Calu3 (cell line): Measurements from ENCODE around the gene MAP7D3. TPM values are rescaled to one million over a fixed set of nuclear protein-coding genes. Genes with fewer than 3 reads are reported as not detected.

Source experiments
- BruUV-seq: library from RNA; stranded (reverse); fragments of 400-500 nt; replicated peaks from 2 replicates; lab custom pipeline; 2021; lab: Mats Ljungman, UMichigan
- CTCF ChIA-PET: fragments of 300-600 bp; sonication (Branson Sonifier 250); formaldehyde crosslinking; loops from one replicate; lab custom pipeline; 2022; ENCODE audit warnings: antibody characterized with exemption; lab: Charles Lee
- DNase-seq: peaks from one replicate; pipeline ENCODE4 v3.0.0; 2022
- H3K27ac Mint-ChIP-seq: one replicate; pipeline ENCODE4 v1.8.0; 2022; ENCODE audit warnings: mixed read lengths; ENCODE audit not compliant: unreplicated experiment
- H3K27me3 Mint-ChIP-seq: one replicate; pipeline ENCODE4 v1.8.0; 2022; ENCODE audit warnings: mixed read lengths; ENCODE audit not compliant: unreplicated experiment
- H3K36me3 Mint-ChIP-seq: one replicate; pipeline ENCODE4 v1.8.0; 2022; ENCODE audit warnings: mild to moderate bottlenecking, moderate library complexity, mixed read lengths; ENCODE audit not compliant: insufficient read depth, unreplicated experiment
- H3K4me1 Mint-ChIP-seq: one replicate; pipeline ENCODE4 v1.8.0; 2022; ENCODE audit warnings: mild to moderate bottlenecking, low read depth, mixed read lengths; ENCODE audit not compliant: unreplicated experiment
- H3K4me3 Mint-ChIP-seq: one replicate; pipeline ENCODE4 v1.8.0; 2022; ENCODE audit warnings: mild to moderate bottlenecking, low read depth, moderate library complexity, mixed read lengths; ENCODE audit not compliant: unreplicated experiment
- H3K9me3 Mint-ChIP-seq: one replicate; pipeline ENCODE4 v1.8.0; 2022; ENCODE audit warnings: low read depth, mixed read lengths; ENCODE audit not compliant: unreplicated experiment
- intact Hi-C: fragments of 100-400 bp; cut with micrococcal nuclease; formaldehyde crosslinking; loops from one replicate; pipeline ENCODE4 v1.10.0; 2022; ENCODE audit not compliant: unreplicated experiment
- total RNA-seq: library from RNA; stranded (reverse); gene quantifications from 2 replicates; pipeline ENCODE4 v1.2.3, GENCODE V29; 2022
- TF ChIP-seq, protein P1 (sequence below): fragments of 200-600 bp; IDR thresholded peaks from one replicate; pipeline ENCODE4 v1.8.0; 2022; ENCODE audit warnings: antibody characterized with exemption; ENCODE audit not compliant: unreplicated experiment

The MAP7D3 gene
- total RNA-seq, 1 experiment from 2014 or later, result 8.0 TPM

DNA sequence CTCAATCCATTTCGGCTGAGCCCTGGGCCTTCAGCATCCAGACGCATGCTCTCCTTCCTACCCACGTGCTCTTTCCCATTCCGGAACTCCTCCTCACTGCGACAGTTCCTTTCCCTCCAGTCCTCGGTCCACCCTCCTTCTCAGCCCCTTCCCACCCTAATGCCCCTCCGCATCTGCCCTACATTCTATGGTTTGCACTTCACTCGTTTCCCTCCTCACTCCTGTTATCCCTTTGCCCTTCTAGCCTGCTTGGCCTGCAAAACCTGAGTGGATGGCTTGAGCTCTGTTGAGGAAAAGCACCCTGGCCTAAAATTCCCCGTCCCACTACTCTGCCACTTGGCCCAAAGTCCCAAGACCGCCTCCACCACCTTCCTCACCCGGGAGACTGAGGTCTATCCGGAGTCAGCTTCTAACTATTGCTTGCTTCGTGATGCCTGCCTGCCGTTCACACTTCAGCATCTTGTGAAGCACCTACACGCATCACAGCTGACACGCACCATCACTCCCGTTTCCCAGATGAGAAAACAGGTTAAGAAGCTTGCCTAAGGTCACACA is 38.6 kb downstream of the MAP7D3 start:
- DNase-seq, result no peak
- Mint-ChIP-seq H3K36me3 (no peaks in the 10 kb centered on the region), H3K27me3 (peaks cover 8% of the 10 kb centered on the region), H3K4me1 (peaks cover 23% of the 10 kb centered on the region), H3K27ac (no peak overlapping the region), H3K9me3 (no peaks in the 10 kb centered on the region), H3K4me3 (no peak overlapping the region)
- CTCF ChIA-PET, result no interaction called here
- BruUV-seq, result no TSS peak
- TF ChIP-seq, protein P1, sequence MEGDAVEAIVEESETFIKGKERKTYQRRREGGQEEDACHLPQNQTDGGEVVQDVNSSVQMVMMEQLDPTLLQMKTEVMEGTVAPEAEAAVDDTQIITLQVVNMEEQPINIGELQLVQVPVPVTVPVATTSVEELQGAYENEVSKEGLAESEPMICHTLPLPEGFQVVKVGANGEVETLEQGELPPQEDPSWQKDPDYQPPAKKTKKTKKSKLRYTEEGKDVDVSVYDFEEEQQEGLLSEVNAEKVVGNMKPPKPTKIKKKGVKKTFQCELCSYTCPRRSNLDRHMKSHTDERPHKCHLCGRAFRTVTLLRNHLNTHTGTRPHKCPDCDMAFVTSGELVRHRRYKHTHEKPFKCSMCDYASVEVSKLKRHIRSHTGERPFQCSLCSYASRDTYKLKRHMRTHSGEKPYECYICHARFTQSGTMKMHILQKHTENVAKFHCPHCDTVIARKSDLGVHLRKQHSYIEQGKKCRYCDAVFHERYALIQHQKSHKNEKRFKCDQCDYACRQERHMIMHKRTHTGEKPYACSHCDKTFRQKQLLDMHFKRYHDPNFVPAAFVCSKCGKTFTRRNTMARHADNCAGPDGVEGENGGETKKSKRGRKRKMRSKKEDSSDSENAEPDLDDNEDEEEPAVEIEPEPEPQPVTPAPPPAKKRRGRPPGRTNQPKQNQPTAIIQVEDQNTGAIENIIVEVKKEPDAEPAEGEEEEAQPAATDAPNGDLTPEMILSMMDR, result no peak
- intact Hi-C loops, result no loop called here

DNA sequence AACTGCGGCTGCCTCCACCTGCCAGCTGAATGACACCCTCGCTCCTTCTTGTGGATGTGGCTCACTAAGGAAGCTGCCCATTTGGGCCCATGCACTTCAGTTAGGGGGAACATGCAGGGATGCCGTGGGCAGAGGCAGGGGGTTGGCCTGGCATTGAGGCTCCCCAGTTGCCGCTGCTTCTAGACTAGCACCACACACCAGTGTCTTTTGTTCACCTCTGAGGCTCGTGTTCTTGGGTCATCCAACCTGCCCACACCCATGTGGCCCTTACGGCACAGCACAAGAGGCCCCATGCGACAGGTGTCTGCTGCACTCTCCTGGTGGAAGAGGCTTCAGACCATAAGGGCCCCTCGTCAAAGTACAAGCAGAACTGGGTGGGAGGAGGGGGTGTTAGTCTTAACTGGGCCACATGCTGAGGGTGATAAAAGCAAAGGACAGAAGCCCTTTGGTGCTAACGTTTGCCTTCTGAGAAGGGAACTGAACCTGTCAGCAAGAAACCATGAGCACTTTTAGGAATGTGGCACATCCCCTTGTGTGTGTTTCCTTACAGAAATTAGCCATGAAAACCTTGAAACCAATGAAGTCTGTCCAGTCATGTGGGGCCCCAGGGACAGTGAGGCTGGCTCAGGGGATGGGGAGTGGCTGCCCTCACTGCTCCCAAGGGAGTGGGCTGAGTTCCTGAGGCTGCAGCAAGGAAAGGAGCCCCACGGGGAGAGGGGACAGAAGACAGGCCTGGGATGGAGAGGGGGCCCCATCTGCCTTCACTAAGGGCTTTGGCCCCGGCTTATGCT is 39.2 kb downstream of the MAP7D3 start:
- intact Hi-C loops, result no loop called here
- Mint-ChIP-seq H3K27me3 (peaks cover 8% of the 10 kb centered on the region), H3K4me1 (peaks cover 23% of the 10 kb centered on the region), H3K27ac (no peak overlapping the region), H3K4me3 (no peak overlapping the region), H3K36me3 (no peaks in the 10 kb centered on the region), H3K9me3 (no peaks in the 10 kb centered on the region)
- no TSS peak for BruUV-seq
- CTCF ChIA-PET, result no interaction called here
- no peak for DNase-seq
- TF ChIP-seq, protein P1, result no peak

DNA sequence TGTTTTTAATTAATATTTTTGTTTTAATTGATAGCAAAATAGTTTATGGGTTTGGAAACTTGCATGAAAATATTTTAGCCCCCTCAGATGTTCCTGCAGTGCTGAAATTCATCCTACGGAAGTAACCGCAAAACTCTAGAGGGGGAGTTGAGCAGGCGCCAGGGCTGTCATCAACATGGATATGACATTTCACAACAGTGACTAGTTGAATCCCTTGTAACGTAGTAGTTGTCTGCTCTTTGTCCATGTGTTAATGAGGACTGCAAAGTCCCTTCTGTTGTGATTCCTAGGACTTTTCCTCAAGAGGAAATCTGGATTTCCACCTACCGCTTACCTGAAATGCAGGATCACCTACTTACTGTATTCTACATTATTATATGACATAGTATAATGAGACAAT is 40.4 kb downstream of the MAP7D3 start:
- DNase-seq, result no peak
- intact Hi-C loops, result no loop called here
- H3K9me3 Mint-ChIP-seq, result no peaks in the 10 kb centered on the region
- TF ChIP-seq, protein P1, result no peak
- CTCF ChIA-PET, result no interaction called here
- H3K27me3 Mint-ChIP-seq, result peaks cover 8% of the 10 kb centered on the region
- H3K4me1 Mint-ChIP-seq, result peaks cover 23% of the 10 kb centered on the region
- no peaks in the 10 kb centered on the region for H3K36me3 Mint-ChIP-seq
- BruUV-seq, result no TSS peak
- H3K27ac Mint-ChIP-seq, result no peak overlapping the region
- H3K4me3 Mint-ChIP-seq, result no peak overlapping the region

DNA sequence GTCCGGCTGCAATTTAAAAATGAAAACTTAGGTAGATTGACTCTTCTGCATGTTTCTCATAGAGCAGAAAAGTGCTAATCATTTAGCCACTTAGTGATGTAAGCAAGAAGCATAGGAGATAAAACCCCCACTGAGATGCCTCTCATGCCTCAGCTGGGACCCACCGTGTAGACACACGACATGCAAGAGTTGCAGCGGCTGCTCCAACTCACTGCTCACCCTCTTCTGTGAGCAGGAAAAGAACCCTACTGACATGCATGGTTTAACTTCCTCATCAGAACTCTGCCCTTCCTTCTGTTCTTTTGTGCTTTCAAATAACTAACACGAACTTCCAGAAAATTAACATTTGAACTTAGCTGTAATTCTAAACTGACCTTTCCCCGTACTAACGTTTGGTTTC is 41.0 kb downstream of the MAP7D3 start:
- no peak for DNase-seq
- Mint-ChIP-seq H3K27me3 (peaks cover 8% of the 10 kb centered on the region), H3K4me3 (no peak overlapping the region), H3K4me1 (peaks cover 22% of the 10 kb centered on the region), H3K9me3 (no peaks in the 10 kb centered on the region), H3K36me3 (no peaks in the 10 kb centered on the region), H3K27ac (no peak overlapping the region)
- intact Hi-C loops, result no loop called here
- CTCF ChIA-PET, result no interaction called here
- BruUV-seq, result no TSS peak
- TF ChIP-seq, protein P1, result no peak
